K562 (cell line): ENCODE data around the gene CPT1B. TPM values are rescaled to one million over a fixed set of nuclear protein-coding genes. Genes with fewer than 3 reads are reported as not detected.

Source experiments
- ATAC-seq: fragments of 200-7000 bp; cut with Tn5 transposase; 3 replicates; pipeline ENCODE4 v1.9.1; 2020; ENCODE audit warnings: moderate library complexity
- BruUV-seq: library from RNA; stranded (reverse); fragments of 400-500 nt; replicated peaks from 2 replicates; lab custom pipeline; 2021; lab: Mats Ljungman, UMichigan
- CTCF ChIA-PET: fragments of 300-600 bp; formaldehyde crosslinking; extraction: SDS; loops from one replicate; lab custom pipeline; 2021; ENCODE audit warnings: low intra/inter-chr PET ratio; lab: Yijun Ruan, JAX
- POLR2A ChIA-PET: fragments of 300-600, 350-650 bp; sonication (Branson Sonifier 250); formaldehyde crosslinking; extraction: SDS; loops from one replicate; lab custom pipeline; 2021; ENCODE audit warnings: antibody characterized with exemption, inconsistent platforms; lab: Yijun Ruan, JAX
- DNase-seq, 4 experiments: peaks; one replicate each; pipeline versions ENCODE4 v3.0.0 to v3.0.0-alpha.2; 2011 to 2018; ENCODE audit warnings: low spot score in 3 of 4, mixed read lengths in 3 of 4; ENCODE audit errors: extremely low read depth in 1 of 4
- FAIRE-seq: peaks from 2 replicates; lab custom pipeline; 2011; peaks lifted over from hg19 to GRCh38; lab: Jason Lieb, UNC
- H2AFZ ChIP-seq: 2 replicates; pipeline ENCODE4 v1.6.0; 2011; ENCODE audit warnings: low read depth, low read length, control low read depth, inconsistent platforms
- H3K27ac ChIP-seq: fragments of 200-600 bp; 3 replicates; pipeline ENCODE4 v1.8.0; 2011; ENCODE audit warnings: low read depth, mild to moderate bottlenecking, control low read depth, inconsistent platforms, low read length, moderate library complexity, mixed read lengths; ENCODE audit errors: extremely low read depth
- H3K27me3 ChIP-seq, 2 experiments: fragments of 300-600 bp in 1 of 2; 2 replicates in 1 of 2; 3 replicates in 1 of 2; pipeline versions ENCODE4 v1.6.0 to v1.8.0; 2011; ENCODE audit warnings: inconsistent platforms in 2 of 2, low read length in 2 of 2, mild to moderate bottlenecking in 1 of 2, mixed read lengths in 1 of 2, moderate library complexity in 1 of 2; ENCODE audit not compliant: control insufficient read depth in 2 of 2, insufficient read depth in 2 of 2
- H3K36me3 ChIP-seq: fragments of 300-600 bp; 3 replicates; pipeline ENCODE4 v1.8.0; 2011; ENCODE audit warnings: mild to moderate bottlenecking, low read length, inconsistent platforms; ENCODE audit not compliant: control insufficient read depth, insufficient read depth
- H3K4me1 ChIP-seq, 2 experiments: fragments of 200-600 bp in 1 of 2; replicated peaks in 1 of 2; 2 replicates in 1 of 2; 3 replicates in 1 of 2; pipeline versions ENCODE4 v1.5.1 to v1.8.0; 2011; ENCODE audit warnings: inconsistent platforms in 2 of 2, low read length in 2 of 2, mild to moderate bottlenecking in 1 of 2, mixed read lengths in 1 of 2, moderate library complexity in 1 of 2; ENCODE audit not compliant: control insufficient read depth in 2 of 2, insufficient read depth in 2 of 2
- H3K4me2 ChIP-seq: 2 replicates; pipeline ENCODE4 v1.6.1; 2011; ENCODE audit warnings: low read length, control low read depth, inconsistent platforms, mixed read lengths; ENCODE audit not compliant: insufficient read depth
- H3K4me3 ChIP-seq: fragments of 200-600 bp; sonication (generic), shearing (Covaris generic); 2 replicates; pipeline ENCODE4 v1.5.1; 2016; ENCODE audit warnings: control low read depth, inconsistent platforms
- H3K79me2 ChIP-seq: fragments of 200-600 bp; 3 replicates; pipeline ENCODE4 v1.8.0; 2011; ENCODE audit warnings: low read length, inconsistent platforms; ENCODE audit not compliant: control insufficient read depth, insufficient read depth
- H3K9ac ChIP-seq, 2 experiments: 2 replicates each; pipeline versions ENCODE4 v1.6.0 to v1.6.1; 2011; ENCODE audit warnings: low read depth in 2 of 2, low read length in 2 of 2, control low read depth in 1 of 2, inconsistent platforms in 1 of 2, mild to moderate bottlenecking in 1 of 2, mixed read lengths in 1 of 2; ENCODE audit not compliant: insufficient read depth in 1 of 2
- H3K9me1 ChIP-seq: one replicate; pipeline ENCODE4 v1.6.0; 2011; ENCODE audit warnings: inconsistent platforms, mild to moderate bottlenecking, low read length, moderate library complexity; ENCODE audit not compliant: control insufficient read depth, insufficient read depth
- H3K9me3 ChIP-seq: replicated peaks from 2 replicates; pipeline ENCODE4 v1.5.1; 2011; ENCODE audit warnings: low read depth, low read length, inconsistent platforms; ENCODE audit not compliant: control insufficient read depth, insufficient read depth
- H4K20me1 ChIP-seq: replicated peaks from 2 replicates; pipeline ENCODE4 v1.6.1; 2011; ENCODE audit warnings: low read length, inconsistent platforms, mixed read lengths; ENCODE audit not compliant: control insufficient read depth, insufficient read depth
- ASH1L ChIP-seq: fragments of 450-650 bp; IDR thresholded peaks from 2 replicates; pipeline ENCODE4 v1.6.1; 2018; ENCODE audit warnings: borderline replicate concordance, mild to moderate bottlenecking, low read depth; ENCODE audit not compliant: partially characterized antibody
- CREB1 ChIP-seq, 2 experiments: sonication (generic) in 1 of 2; formaldehyde crosslinking in 1 of 2; IDR thresholded peaks; 2 replicates each; pipeline versions ENCODE4 v1.6.1 to v1.8.0; 2012 to 2022; ENCODE audit warnings: inconsistent platforms in 1 of 2, mild to moderate bottlenecking in 1 of 2, missing genetic modification reagents in 1 of 2, moderate library complexity in 1 of 2
- CREM ChIP-seq: IDR thresholded peaks from 2 replicates; pipeline ENCODE4 v1.6.1; 2014; ENCODE audit warnings: antibody characterized with exemption, low read depth
- DMBX1 ChIP-seq: fragments of 250-450 bp; sonication (Bioruptor Pico); IDR thresholded peaks from 2 replicates; pipeline ENCODE4 v1.8.0; 2022; ENCODE audit warnings: inconsistent platforms, mild to moderate bottlenecking, moderate library complexity, borderline replicate concordance
- ELF1 ChIP-seq: fragments of 200-800 bp; sonication (Bioruptor generic); IDR thresholded peaks from 2 replicates; pipeline ENCODE4 v1.6.1; 2016; ENCODE audit warnings: missing genetic modification characterization, missing compliant biosample characterization
- MTA1 ChIP-seq: fragments of 450-650 bp; IDR thresholded peaks from 2 replicates; pipeline ENCODE4 v1.6.1; 2017; ENCODE audit warnings: borderline replicate concordance
- MYC ChIP-seq, 2 experiments: fragments of 250-450 bp in 1 of 2; sonication (Bioruptor Pico) in 1 of 2; IDR thresholded peaks; 2 replicates each; pipeline versions ENCODE4 v1.5.1 to v1.6.1; 2012 to 2021; ENCODE audit warnings: low read depth in 2 of 2, borderline replicate concordance in 1 of 2, improper control_type of control experiment in 1 of 2, low read length in 1 of 2, mild to moderate bottlenecking in 1 of 2, moderate library complexity in 1 of 2
- NRF1 ChIP-seq, 2 experiments: fragments of 450-650 bp; IDR thresholded peaks in 1 of 2; conservative IDR thresholded peaks in 1 of 2; 2 replicates each; pipeline ENCODE4 v1.6.1; 2014; ENCODE audit warnings: mild to moderate bottlenecking in 2 of 2
- PHF20 ChIP-seq: fragments of 450-650 bp; IDR thresholded peaks from 2 replicates; pipeline ENCODE4 v1.6.1; 2018; ENCODE audit not compliant: partially characterized antibody
- POLR2A ChIP-seq: fragments of 450-650 bp; conservative IDR thresholded peaks from 2 replicates; pipeline ENCODE4 v1.6.1; 2016
- RCOR1 ChIP-seq, 2 experiments: IDR thresholded peaks; 2 replicates each; pipeline ENCODE4 v1.6.1; 2012; ENCODE audit warnings: low read depth in 2 of 2, low read length in 2 of 2, borderline replicate concordance in 1 of 2, improper control_type of control experiment in 1 of 2
- TAF7 ChIP-seq: fragments of 450-650 bp; IDR thresholded peaks from 2 replicates; pipeline ENCODE4 v1.6.1; 2016; ENCODE audit warnings: missing genetic modification characterization, missing compliant biosample characterization
- TBP ChIP-seq: optimal IDR thresholded peaks from 2 replicates; pipeline ENCODE3; 2011; ENCODE audit warnings: low read depth, low read length, improper control_type of control experiment
- U2AF1 ChIP-seq: fragments of 200-400 bp; formaldehyde crosslinking; optimal IDR thresholded peaks from 2 replicates; pipeline ENCODE3; 2017; ENCODE audit warnings: mild to moderate bottlenecking, low read depth, low read length, moderate library complexity
- ZBTB8A ChIP-seq: fragments of 450-650 bp; IDR thresholded peaks from 2 replicates; pipeline ENCODE4 v1.6.1; 2018; ENCODE audit warnings: mild to moderate bottlenecking, moderate library complexity; ENCODE audit not compliant: partially characterized antibody
- ZNF436 ChIP-seq: fragments of 250-450, 450-650 bp; sonication (Bioruptor Pico); formaldehyde crosslinking; IDR thresholded peaks from 2 replicates; pipeline ENCODE4 v1.7.0; 2020; ENCODE audit warnings: mild to moderate bottlenecking
- WGBS: fragments of 100-300 bp; shearing (Covaris generic); methylation state at CpG from one replicate; pipeline ENCODE4 v1.1.6; 2016; ENCODE audit warnings: low coverage, mixed read lengths; ENCODE audit not compliant: insufficient coverage; ENCODE audit errors: missing lambda C conversion rate; 5-methylcytosine and 5-hydroxymethylcytosine counted together
- in situ Hi-C: fragments of 300-500 bp; cut with MboI; formaldehyde crosslinking; loops from 4 replicates; pipeline ENCODE4 v1.15.0; 2018; ENCODE audit warnings: inconsistent platforms, mixed read lengths
- intact Hi-C: fragments of 100-400 bp; cut with micrococcal nuclease; formaldehyde crosslinking; loops from 2 replicates; pipeline ENCODE4 v1.14.2; 2022
- polyA plus RNA-seq, 8 experiments: library from polyadenylated mRNA; depleted of rRNA in 4 of 8; stranded (reverse) in 5 of 8; unstranded in 3 of 8; fragments of >200 nt; fragmentation: Nextera tagmentation in 2 of 8; fragmentation: Illumina TruSeq in 1 of 8; extraction: Ambion mirVana in 2 of 8; extraction: Trizol in 1 of 8; gene quantifications; 2 replicates each; pipeline versions ENCODE4 v1.2.1 to v1.2.3, GENCODE V29; 2011 to 2014; ENCODE audit warnings: inconsistent platforms in 1 of 8, missing spikeins in 1 of 8
- total RNA-seq, 7 experiments: library from RNA; depleted of rRNA in 6 of 7; stranded (reverse); fragments of >200 nt in 6 of 7; fragmentation: Illumina TruSeq in 2 of 7; extraction: Trizol in 2 of 7; gene quantifications; 2 replicates each; pipeline versions ENCODE4 v1.2.1 to v1.2.3, GENCODE V29; 2011 to 2021; ENCODE audit warnings: low replicate concordance in 1 of 7
- TF ChIP-seq, protein P1 (sequence below): fragments of 450-650 bp; IDR thresholded peaks from 2 replicates; pipeline ENCODE4 v1.6.1; 2017; ENCODE audit warnings: mild to moderate bottlenecking, moderate library complexity
- TF ChIP-seq, protein P2 (sequence below), 2 experiments: IDR thresholded peaks; 2 replicates each; pipeline ENCODE4 v1.6.1; 2012; ENCODE audit warnings: improper control_type of control experiment in 2 of 2, low read depth in 2 of 2, low read length in 2 of 2, borderline replicate concordance in 1 of 2

CPT1B gene
- total and polyA plus RNA-seq, 9 of the 15 experiments (the other 6 are each of a cell fraction or from before 2014, with no cell fraction given) = 0.35 to 6.1 (median 2.6) TPM

DNA sequence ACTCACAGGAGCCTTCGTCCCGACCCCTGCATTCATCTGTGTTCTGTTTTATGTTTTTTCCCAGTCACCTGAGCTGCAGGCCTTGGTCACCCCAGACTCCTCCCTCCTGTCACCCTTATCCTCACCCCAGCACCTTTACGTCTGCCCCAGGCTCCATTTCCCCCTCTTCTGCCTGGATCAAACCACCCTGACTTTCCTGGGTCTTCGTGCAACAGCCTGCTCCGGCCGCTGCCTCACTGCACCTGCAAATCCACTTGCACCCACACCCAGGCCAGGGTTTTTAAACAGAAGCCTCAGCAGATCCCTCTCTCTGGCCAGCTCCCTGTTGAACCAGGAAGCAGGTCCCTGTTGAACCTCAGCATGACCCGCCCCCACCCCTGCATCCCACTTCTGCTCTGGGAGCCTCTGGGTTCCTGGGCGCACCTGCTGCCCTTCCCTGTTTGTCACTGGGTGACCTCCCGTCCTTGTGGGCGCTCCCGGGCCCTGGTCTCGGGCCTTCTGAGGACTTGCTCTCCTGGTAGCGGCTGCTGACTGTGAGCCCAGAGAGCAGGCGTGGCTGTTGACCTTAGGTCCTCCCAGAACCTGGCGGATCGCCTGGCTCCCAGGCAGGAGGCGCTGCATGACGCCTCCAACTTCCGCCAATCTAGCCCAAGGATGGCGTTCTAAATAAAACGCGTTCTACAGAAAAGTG lies 35.2 kb upstream of the CPT1B start:
- POLR2A ChIA-PET = interaction anchor here (1.1 kb wide), 1 partner anchor 14 kb away, joined by 3 read pairs; no protein-coding TSS in a partner anchor
- H2AFZ ChIP-seq = peak overlapping the region; percentile 83
- FAIRE-seq (peak; percentile 81), DNase-seq (peak; percentile 63 to 82 (median 70)), ATAC-seq (peak; percentile 95)
- no peaks in the 10 kb centered on the region for H3K9me3 ChIP-seq
- no peak overlapping the region; the same call in 2 of the 3 replicates for H3K27ac ChIP-seq
- peak overlapping the region; percentile 23 for H3K4me2 ChIP-seq
- intact Hi-C loops = no loop called here
- H3K9ac ChIP-seq = peak overlapping the region in 1 of 2 experiments; percentile 82; a peak in 2 of 4 replicates
- CTCF ChIA-PET = no interaction called here
- in situ Hi-C loops = loop anchor here (5.0 kb wide), 1 partner anchor 36 kb away; the partner anchor contains the start of gene CPT1B
- 13% methylated on average over 15 of the region's 22 CpGs for WGBS
- no peaks in the 10 kb centered on the region for H3K79me2 ChIP-seq
- BruUV-seq = no TSS peak
- H3K27me3 ChIP-seq = peaks cover 12 to 34% of the 10 kb centered on the region in 2 experiments; a peak in 4 of 5 replicates
- peaks cover 13 to 15% of the 10 kb centered on the region in 2 experiments; a peak in 4 of 5 replicates for H3K4me1 ChIP-seq
- H4K20me1 ChIP-seq = no peaks in the 10 kb centered on the region
- no peaks in the 10 kb centered on the region for H3K36me3 ChIP-seq
- H3K9me1 ChIP-seq = no peaks in the 10 kb centered on the region
- no peak overlapping the region for H3K4me3 ChIP-seq
- no peak for TF ChIP-seq U2AF1
- peak; percentile 75 for TF ChIP-seq ELF1 (tag)
- TF ChIP-seq, protein P1, sequence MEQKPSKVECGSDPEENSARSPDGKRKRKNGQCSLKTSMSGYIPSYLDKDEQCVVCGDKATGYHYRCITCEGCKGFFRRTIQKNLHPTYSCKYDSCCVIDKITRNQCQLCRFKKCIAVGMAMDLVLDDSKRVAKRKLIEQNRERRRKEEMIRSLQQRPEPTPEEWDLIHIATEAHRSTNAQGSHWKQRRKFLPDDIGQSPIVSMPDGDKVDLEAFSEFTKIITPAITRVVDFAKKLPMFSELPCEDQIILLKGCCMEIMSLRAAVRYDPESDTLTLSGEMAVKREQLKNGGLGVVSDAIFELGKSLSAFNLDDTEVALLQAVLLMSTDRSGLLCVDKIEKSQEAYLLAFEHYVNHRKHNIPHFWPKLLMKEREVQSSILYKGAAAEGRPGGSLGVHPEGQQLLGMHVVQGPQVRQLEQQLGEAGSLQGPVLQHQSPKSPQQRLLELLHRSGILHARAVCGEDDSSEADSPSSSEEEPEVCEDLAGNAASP = peak; percentile 59; the same call in 1 of the 2 replicates
- TF ChIP-seq, protein P2, sequence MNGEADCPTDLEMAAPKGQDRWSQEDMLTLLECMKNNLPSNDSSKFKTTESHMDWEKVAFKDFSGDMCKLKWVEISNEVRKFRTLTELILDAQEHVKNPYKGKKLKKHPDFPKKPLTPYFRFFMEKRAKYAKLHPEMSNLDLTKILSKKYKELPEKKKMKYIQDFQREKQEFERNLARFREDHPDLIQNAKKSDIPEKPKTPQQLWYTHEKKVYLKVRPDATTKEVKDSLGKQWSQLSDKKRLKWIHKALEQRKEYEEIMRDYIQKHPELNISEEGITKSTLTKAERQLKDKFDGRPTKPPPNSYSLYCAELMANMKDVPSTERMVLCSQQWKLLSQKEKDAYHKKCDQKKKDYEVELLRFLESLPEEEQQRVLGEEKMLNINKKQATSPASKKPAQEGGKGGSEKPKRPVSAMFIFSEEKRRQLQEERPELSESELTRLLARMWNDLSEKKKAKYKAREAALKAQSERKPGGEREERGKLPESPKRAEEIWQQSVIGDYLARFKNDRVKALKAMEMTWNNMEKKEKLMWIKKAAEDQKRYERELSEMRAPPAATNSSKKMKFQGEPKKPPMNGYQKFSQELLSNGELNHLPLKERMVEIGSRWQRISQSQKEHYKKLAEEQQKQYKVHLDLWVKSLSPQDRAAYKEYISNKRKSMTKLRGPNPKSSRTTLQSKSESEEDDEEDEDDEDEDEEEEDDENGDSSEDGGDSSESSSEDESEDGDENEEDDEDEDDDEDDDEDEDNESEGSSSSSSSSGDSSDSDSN (IDR thresholded peaks at IDR 0.05; ENCODE audit: borderline replicate concordance in 1 of 2, low read depth in 2 of 2, low read length in 2 of 2) = peak in 1 of 2 experiments; percentile 48; a peak in 1 of 4 replicates
- TF ChIP-seq TBP = peak; percentile 32
- peak; percentile 39 for TF ChIP-seq PHF20
- TF ChIP-seq POLR2A = peak; percentile 47; the same call in 1 of the 2 replicates
- TF ChIP-seq CREB1 (IDR thresholded peaks at IDR 0.05) = peak; percentile 76; the same call in 1 of the 2 replicates
- peak; percentile 72; the same call in 1 of the 2 replicates for TF ChIP-seq CREB1 (CRISPR knock-in tag; IDR thresholded peaks at IDR 0.05)
- TF ChIP-seq CREM = peak; percentile 86
- no peak for TF ChIP-seq RCOR1 (IDR thresholded peaks at IDR 0.05; ENCODE audit: borderline replicate concordance in 1 of 2, low read depth in 2 of 2, low read length in 2 of 2)
- TF ChIP-seq ASH1L = no peak
- TF ChIP-seq ZBTB8A = no peak
- TF ChIP-seq TAF7 = 0 out of 2 replicates have a peak, but pooled peaks have one; percentile 14
- TF ChIP-seq MTA1 = peak; percentile 54; the same call in 1 of the 2 replicates
- TF ChIP-seq MYC (IDR thresholded peaks at IDR 0.05; ENCODE audit: low read depth, low read length) = peak; percentile 32; the same call in 1 of the 2 replicates
- no peak for TF ChIP-seq MYC (CRISPR knock-in tag; IDR thresholded peaks at IDR 0.05; ENCODE audit: borderline replicate concordance, low read depth)
- TF ChIP-seq NRF1 (conservative IDR thresholded peaks at IDR 0.05 in 1 of 2, IDR thresholded peaks at IDR 0.05 in 1 of 2) = peak; percentile 37 to 39; a peak in 3 of 4 replicates
- TF ChIP-seq ZNF436 = no peak
- TF ChIP-seq DMBX1 (CRISPR knock-in tag) = no peak
